ENCODE results near the gene PADI2. TPM values are rescaled to one million over a fixed set of nuclear protein-coding genes. Genes with fewer than 3 reads are reported as not detected.

The PADI2 gene
- total and polyA plus RNA-seq, 9 donors: 37.2 to 81.7 (median 67.8) TPM

Other genes with a start within 250 kb of the PADI2 start
- 2,384 TPM for gene RNU1-2, start 223.5 kb downstream of the PADI2 start, total RNA-seq
- not detected for gene RNU1-2, start 223.5 kb downstream of the PADI2 start, polyA plus RNA-seq (ENCODE audit: insufficient read depth in 1 of 8, insufficient read length in 8 of 8, low replicate concordance in 1 of 8)
- gene CROCC, start 197.5 kb downstream of the PADI2 start, total RNA-seq: 15.2 TPM
- 10 to 100 TPM; 22.1 to 33.1 (median 26.7) TPM for gene CROCC, start 197.5 kb downstream of the PADI2 start, polyA plus RNA-seq (ENCODE audit: insufficient read depth in 1 of 8, insufficient read length in 8 of 8, low replicate concordance in 1 of 8)
- gene MFAP2, start 138.8 kb downstream of the PADI2 start, total RNA-seq: 89.3 TPM
- 100 to 1,000 TPM in 6 of 8 donors, 10 to 100 TPM in 2; 50.1 to 150 (median 113) TPM for gene MFAP2, start 138.8 kb downstream of the PADI2 start, polyA plus RNA-seq (ENCODE audit: insufficient read depth in 1 of 8, insufficient read length in 8 of 8, low replicate concordance in 1 of 8)
- 8.8 TPM for gene ATP13A2, start 107.5 kb downstream of the PADI2 start, total RNA-seq
- 10 to 100 TPM; 19.2 to 25.0 (median 21.7) TPM for gene ATP13A2, start 107.5 kb downstream of the PADI2 start, polyA plus RNA-seq (ENCODE audit: insufficient read depth in 1 of 8, insufficient read length in 8 of 8, low replicate concordance in 1 of 8)
- 103 TPM for gene SDHB, start 65.4 kb downstream of the PADI2 start, total RNA-seq
- 100 to 1,000 TPM in 3 of 8 donors, 10 to 100 TPM in 5; 83.6 to 118 (median 92.6) TPM for gene SDHB, start 65.4 kb downstream of the PADI2 start, polyA plus RNA-seq (ENCODE audit: insufficient read depth in 1 of 8, insufficient read length in 8 of 8, low replicate concordance in 1 of 8)
- gene PADI1, start 85.7 kb upstream of the PADI2 start, total RNA-seq: 0.13 TPM
- under 1 TPM; 0.13 to 0.91 (median 0.34) TPM for gene PADI1, start 85.7 kb upstream of the PADI2 start, polyA plus RNA-seq (ENCODE audit: insufficient read depth in 1 of 8, insufficient read length in 8 of 8, low replicate concordance in 1 of 8)
- gene PADI3, start 129.6 kb upstream of the PADI2 start, total RNA-seq: not detected
- under 1 TPM in 1 of 8 donors, not detected in 7; 0.05 TPM for gene PADI3, start 129.6 kb upstream of the PADI2 start, polyA plus RNA-seq (ENCODE audit: insufficient read depth in 1 of 8, insufficient read length in 8 of 8, low replicate concordance in 1 of 8)
- gene PADI4, start 188.7 kb upstream of the PADI2 start, total RNA-seq: 0.18 TPM
- gene PADI4, start 188.7 kb upstream of the PADI2 start, polyA plus RNA-seq (ENCODE audit: insufficient read depth in 1 of 8, insufficient read length in 8 of 8, low replicate concordance in 1 of 8): 1 to 10 TPM in 3 of 8 donors, under 1 TPM in 5; 0.45 to 1.7 (median 1.00) TPM